Measurements from ENCODE around the gene KAZN.

GRCh38 chr1:14957375-14958098, 359.1 kb downstream of the KAZN start:
- no peak for TF ChIP-seq POLR2AphosphoS5 (IDR thresholded peaks at IDR 0.05)
- TF ChIP-seq CTCF (IDR thresholded peaks at IDR 0.05) = no peak
- no peak for TF ChIP-seq POLR2A (IDR thresholded peaks at IDR 0.05)
